GM21367 (cell line): ENCODE results near the gene PLCD1.
"Not testable (repeated sequence)": the region's sequence is repeated elsewhere in the genome, so short reads cannot be mapped to it uniquely, and the experiment has no call there.

Source experiments
- ATAC-seq: cut with Tn5 transposase; IDR thresholded peaks from one replicate; pipeline ENCODE4 v1.9.1; 2021; ENCODE audit not compliant: unreplicated experiment

Gene PLCD1

GRCh38 chr3:38038447-38038911 is 9.0 kb upstream of the PLCD1 start:
- no peak for ATAC-seq

GRCh38 chr3:38036906-38037305 is 7.5 kb upstream of the PLCD1 start:
- no peak for ATAC-seq

GRCh38 chr3:38036286-38036685 is 6.8 kb upstream of the PLCD1 start:
- ATAC-seq, result no peak

- not testable (repeated sequence) for ATAC-seq
These were observed 4.9 kb upstream of the PLCD1 start for GRCh38 chr3:38034335-38034734.

GRCh38 chr3:38033586-38033985 is 4.1 kb upstream of the PLCD1 start:
- ATAC-seq, result not testable (repeated sequence)

- no peak for ATAC-seq
These were observed 3.0 kb upstream of the PLCD1 start for GRCh38 chr3:38032328-38032865.

- ATAC-seq, result no peak
These were observed 1.9 kb upstream of the PLCD1 start for GRCh38 chr3:38031022-38031994.

- ATAC-seq, result no peak
These were observed 932 bp upstream of the PLCD1 start for GRCh38 chr3:38030126-38031021.

GRCh38 chr3:38028621-38029361 is 651 bp downstream of the PLCD1 start:
- no peak for ATAC-seq

- ATAC-seq, result no peak
These were observed 1.7 kb downstream of the PLCD1 start for GRCh38 chr3:38027466-38028465.

- no peak for ATAC-seq
These were observed 2.6 kb downstream of the PLCD1 start for GRCh38 chr3:38026856-38027255.

- no peak for ATAC-seq
These were observed 6.3 kb downstream of the PLCD1 start for GRCh38 chr3:38022896-38023709.

GRCh38 chr3:38022301-38022700 is 7.1 kb downstream of the PLCD1 start:
- ATAC-seq, result no peak

GRCh38 chr3:38021196-38021595 is 8.2 kb downstream of the PLCD1 start:
- ATAC-seq, result no peak

GRCh38 chr3:38020342-38020726 is 9.1 kb downstream of the PLCD1 start:
- no peak for ATAC-seq

GRCh38 chr3:38019658-38020341 is 9.6 kb downstream of the PLCD1 start:
- no peak for ATAC-seq

- no peak for ATAC-seq
These were observed 10.9 kb downstream of the PLCD1 start for GRCh38 chr3:38018296-38019266.
